ENCODE data around the gene IMP3.

- TF ChIP-seq, protein P1, sequence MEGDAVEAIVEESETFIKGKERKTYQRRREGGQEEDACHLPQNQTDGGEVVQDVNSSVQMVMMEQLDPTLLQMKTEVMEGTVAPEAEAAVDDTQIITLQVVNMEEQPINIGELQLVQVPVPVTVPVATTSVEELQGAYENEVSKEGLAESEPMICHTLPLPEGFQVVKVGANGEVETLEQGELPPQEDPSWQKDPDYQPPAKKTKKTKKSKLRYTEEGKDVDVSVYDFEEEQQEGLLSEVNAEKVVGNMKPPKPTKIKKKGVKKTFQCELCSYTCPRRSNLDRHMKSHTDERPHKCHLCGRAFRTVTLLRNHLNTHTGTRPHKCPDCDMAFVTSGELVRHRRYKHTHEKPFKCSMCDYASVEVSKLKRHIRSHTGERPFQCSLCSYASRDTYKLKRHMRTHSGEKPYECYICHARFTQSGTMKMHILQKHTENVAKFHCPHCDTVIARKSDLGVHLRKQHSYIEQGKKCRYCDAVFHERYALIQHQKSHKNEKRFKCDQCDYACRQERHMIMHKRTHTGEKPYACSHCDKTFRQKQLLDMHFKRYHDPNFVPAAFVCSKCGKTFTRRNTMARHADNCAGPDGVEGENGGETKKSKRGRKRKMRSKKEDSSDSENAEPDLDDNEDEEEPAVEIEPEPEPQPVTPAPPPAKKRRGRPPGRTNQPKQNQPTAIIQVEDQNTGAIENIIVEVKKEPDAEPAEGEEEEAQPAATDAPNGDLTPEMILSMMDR (IDR thresholded peaks at IDR 0.05), result no peak
- TF ChIP-seq POLR2A (IDR thresholded peaks at IDR 0.05), result no peak
Observed at GRCh38 chr15:75687486-75688277, 47.7 kb upstream of the IMP3 start.
